Measurements from ENCODE around the gene EXOC3.

DNA sequence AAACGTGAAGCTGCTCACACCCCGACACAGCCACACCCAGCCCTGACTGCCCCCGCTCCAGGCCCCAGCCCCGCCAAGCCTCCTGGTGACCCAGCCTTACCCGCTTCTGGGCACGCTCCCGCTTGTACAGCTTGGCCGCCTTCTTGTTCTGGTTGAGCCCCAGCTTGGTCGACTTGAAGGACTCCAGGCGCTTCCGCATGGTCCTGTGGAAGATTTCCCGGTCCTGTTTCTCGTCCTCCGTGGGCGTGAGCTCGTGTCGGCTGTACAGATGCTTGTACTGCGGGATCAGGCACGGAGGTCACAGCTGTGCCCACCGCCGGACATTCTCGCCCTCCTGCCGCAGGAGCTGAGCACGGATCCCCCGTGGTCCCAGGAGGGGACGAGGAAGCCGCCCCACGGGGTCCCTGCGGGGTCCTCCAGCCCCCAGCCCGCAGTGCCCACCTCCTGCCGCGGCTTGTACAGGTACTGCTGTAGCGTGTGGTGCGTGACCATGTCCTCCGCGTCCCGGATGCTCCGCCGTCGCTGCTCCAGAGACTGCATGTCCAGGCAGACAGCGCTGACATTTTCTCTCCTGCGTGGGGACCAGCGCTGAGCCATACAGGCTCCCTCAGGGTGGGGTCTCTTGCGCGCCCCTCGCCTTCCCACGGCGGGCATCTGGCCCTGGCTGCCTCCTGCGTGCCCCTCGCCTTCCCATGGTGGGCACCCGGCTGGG, 33.3 kb downstream of the EXOC3 start:
- TF ChIP-seq, protein P1, sequence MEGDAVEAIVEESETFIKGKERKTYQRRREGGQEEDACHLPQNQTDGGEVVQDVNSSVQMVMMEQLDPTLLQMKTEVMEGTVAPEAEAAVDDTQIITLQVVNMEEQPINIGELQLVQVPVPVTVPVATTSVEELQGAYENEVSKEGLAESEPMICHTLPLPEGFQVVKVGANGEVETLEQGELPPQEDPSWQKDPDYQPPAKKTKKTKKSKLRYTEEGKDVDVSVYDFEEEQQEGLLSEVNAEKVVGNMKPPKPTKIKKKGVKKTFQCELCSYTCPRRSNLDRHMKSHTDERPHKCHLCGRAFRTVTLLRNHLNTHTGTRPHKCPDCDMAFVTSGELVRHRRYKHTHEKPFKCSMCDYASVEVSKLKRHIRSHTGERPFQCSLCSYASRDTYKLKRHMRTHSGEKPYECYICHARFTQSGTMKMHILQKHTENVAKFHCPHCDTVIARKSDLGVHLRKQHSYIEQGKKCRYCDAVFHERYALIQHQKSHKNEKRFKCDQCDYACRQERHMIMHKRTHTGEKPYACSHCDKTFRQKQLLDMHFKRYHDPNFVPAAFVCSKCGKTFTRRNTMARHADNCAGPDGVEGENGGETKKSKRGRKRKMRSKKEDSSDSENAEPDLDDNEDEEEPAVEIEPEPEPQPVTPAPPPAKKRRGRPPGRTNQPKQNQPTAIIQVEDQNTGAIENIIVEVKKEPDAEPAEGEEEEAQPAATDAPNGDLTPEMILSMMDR (IDR thresholded peaks at IDR 0.05), result no peak
- TF ChIP-seq POLR2A (IDR thresholded peaks at IDR 0.05), result no peak

Data from transverse colon (tissue), 3 donors.